Cerebellar cortex (tissue), 1 donor: Measurements from ENCODE around the gene CAPN12.

ENCODE experiments used
- DNase-seq: peaks from one replicate; pipeline ENCODE4 v3.0.0-alpha.2; 2015; ENCODE audit warnings: low spot score

The CAPN12 gene

DNA sequence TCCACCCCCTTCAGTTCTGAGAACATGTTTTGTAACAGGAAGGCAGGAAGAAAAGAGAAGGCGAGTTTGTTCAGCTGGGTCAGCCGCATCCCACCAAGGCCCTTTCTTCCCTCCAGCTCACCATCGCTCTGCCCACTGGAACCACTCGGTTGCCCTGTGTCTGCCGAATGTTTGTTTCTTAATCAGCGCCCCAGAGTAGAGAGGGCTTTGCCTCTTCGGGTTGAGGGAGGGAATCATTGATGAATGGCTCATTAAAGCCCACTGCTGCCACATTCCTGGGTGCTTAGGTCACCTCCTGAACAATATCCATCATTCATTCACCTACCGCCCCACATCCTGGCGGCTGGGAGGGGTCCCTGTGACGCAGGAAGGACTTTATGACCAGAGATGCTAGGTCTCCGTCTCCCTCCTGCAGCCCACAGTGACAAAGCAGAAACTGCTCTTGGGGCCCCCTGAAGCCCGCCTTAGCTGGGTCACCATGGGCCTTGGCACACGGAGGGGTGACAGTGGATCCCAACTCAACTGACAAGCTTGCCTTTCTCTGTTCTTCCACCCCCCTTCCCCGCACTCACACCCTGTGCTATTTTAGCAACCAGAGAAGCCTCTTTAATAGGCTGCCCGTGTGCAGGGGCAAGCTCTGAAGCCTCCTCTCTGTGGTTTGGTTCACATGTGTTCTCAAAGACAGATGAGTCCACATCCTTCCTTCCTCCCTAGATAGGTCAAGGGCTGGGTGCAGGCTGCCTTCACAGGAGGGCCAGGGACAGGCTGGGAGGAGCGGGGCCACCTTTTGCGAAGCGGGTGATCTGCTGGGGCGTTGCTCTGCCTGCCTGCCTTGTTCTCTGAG lies 50.7 kb downstream of the CAPN12 start:
- no peak for DNase-seq

DNA sequence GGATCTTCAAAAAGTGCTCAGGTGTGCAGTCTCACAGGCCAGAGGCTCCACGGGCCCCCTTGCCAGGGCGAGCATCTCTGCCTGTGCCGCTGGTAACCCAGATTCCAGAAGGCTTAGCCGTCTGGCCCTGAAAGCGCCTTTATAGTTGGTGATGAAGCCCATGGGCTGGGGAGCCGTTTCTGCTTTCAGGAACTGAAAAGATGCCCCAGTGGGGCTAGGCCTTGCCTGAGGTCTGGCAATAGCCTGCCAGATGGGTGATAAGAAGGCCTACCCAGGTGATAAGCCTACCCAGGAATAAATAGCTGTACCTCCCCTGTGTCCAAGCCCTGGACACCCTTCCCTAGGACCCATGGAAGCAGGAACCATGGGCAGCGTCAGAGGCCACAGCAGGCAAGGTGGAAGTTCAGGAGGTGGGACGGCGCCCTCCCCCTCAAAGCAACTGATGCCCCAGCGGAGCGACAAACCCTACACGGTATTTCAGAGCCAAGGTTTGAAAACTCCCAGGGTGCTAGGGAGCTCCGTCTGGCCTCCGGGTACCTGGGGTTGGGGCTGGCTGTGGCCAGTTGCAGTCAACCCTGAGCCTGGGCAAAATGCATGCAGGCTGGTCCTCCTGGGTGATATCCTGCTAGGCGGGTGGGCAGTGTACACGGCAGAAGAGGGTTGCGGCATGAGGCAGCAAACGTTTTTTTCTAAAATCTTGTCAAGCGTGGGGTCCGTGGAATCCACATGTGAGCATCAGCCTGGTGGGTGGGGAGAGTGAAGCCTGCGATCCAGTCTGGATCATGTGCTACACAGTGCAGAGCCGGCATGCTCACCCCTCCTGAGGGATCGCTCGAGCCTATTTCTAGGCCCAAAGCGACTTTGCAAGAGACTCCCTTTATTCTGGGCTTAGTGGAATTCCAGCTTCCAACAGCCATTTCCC lies 51.6 kb downstream of the CAPN12 start:
- DNase-seq: no peak

GRCh38 chr19:38691938-38692457 lies 52.3 kb downstream of the CAPN12 start:
- no peak for DNase-seq

DNA sequence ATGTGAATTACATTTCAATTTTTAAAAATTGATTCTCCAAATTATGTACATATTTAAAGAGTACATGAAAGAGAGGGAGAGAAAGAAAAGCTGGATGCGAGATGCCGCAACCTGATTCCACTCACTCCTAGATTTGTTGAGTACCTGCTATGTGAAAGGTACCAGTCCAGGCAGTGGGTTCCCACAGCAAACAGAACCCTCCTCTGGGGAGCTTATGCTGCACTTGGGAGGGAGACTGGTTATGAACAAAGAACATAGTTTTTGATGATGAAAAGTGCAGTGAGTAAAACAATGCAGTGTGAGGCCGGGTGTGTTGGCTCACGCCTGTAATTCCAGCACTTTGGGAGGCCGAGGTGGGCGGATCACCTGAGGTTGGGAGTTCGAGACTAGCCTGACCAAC lies 53.4 kb downstream of the CAPN12 start:
- no peak for DNase-seq

GRCh38 chr19:38690146-38690545 lies 54.1 kb downstream of the CAPN12 start:
- no peak for DNase-seq

DNA sequence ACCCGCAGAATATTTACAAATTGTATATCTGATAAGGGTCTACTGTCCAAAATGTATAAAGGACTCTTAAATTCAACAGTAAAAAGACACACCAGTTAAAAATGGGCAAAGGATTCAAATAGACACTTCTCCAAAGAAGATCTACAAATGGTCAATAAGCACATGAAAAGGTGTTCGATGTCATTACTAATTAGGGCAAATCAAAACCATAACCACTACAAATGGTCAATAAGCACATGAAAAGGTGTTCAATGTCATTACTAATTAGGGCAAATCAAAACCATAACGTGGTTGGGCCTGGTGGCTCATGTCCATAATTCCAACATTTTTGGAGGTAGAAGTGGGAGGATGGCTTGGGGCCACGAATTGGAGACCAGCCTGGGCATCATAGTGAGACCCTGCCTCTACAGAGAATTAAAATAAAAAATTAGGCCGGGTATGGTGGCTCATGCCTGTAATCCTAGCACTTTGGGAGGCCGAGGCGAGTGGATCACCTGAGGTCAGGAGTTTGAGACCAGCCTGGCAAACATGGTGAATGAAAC lies 56.4 kb downstream of the CAPN12 start:
- DNase-seq: no peak

- DNase-seq: no peak
Observed at GRCh38 chr19:38686530-38686888, 57.8 kb downstream of the CAPN12 start.

GRCh38 chr19:38685666-38686529 lies 58.4 kb downstream of the CAPN12 start:
- peak; percentile 41 for DNase-seq

DNA sequence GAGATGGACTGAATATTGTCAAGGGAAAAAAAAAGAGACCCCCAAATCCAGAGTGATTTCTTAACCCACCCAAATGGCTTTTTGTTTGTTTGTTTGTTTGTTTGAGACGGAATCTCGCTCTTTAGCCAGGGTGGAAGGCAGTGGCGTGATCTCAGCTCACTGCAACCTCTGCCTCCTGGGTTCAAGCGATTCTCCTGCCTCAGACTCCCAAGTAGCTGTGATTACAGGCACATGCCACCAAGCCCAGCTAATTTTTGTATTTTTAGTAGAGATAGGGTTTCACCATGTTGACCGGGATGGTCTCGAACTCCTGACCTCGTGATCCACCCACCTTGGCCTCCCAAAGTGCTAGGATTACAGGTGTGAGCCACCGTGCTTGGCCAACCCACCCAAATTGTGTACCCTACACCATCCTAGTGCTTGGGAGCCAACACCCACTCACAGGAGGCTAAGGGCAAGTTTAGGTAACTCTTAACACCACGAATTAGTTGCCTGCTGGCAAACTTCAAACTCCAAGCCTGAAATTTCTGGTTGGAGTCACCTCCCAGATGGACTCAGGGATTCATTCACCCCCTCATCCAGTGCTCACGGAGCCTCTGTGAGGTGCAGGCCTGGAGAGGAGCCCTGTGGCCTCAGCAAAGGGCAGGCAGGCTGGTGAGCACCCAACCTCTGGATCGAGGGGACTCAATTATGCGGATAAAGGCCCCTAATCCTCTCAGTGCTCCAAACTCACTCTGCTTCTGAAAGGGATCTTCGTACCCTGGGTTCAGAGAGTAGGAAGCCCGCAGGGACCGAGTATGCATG lies 59.2 kb downstream of the CAPN12 start:
- DNase-seq: no peak

- no peak for DNase-seq
Observed at GRCh38 chr19:38684078-38684861, 60.0 kb downstream of the CAPN12 start.

GRCh38 chr19:38683393-38684077 lies 60.7 kb downstream of the CAPN12 start:
- peak; percentile 31 for DNase-seq

- no peak for DNase-seq
Observed at GRCh38 chr19:38682872-38683392, 61.3 kb downstream of the CAPN12 start.

DNA sequence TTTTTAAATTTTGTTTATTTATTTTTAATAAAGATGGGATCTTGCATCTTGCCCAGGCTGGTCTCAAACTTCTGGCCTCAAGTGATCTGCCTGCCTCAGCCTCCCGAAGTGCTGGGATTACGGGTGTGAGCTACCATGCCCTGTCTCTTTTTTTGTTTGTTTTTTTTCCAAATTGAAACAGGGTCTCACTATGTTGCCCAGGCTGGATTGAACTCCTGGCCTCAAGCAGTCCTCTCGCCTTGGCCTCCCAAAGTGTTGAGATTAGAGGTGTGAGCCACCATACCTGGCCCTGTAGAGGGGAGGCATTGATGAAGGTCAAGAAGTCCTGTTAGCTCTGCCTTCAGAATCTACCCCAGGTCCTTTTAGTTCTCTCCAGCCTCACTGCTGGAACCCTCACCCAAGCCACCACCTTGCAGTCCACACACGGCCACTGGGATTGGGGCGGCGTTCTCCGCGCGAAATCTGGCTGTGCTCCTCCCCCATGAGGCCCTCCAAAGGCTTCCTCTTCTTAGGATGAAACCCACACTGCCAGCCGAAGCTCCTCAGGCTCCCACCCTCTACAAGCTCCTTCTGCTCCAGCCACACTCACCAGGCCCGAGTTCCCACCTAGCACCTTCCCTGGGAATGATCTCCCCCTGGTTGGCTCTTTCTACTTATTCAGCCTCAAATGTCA lies 61.9 kb downstream of the CAPN12 start:
- no peak for DNase-seq
